GM20431 (cell line): ENCODE data around the gene SNRPA1.

Experiments used
- in situ Hi-C: fragments of 300-500 bp; cut with MseI, MboI; formaldehyde crosslinking; loops from one replicate; pipeline ENCODE4 v1.15.0; 2020; ENCODE audit warnings: low sequenced_read_pairs; ENCODE audit not compliant: unreplicated experiment

SNRPA1 gene

GRCh38 chr15:101248274-101248673 lies 46.8 kb downstream of the SNRPA1 start:
- in situ Hi-C loops: no loop called here

- in situ Hi-C loops: no loop called here
These were observed 48.0 kb downstream of the SNRPA1 start for GRCh38 chr15:101246824-101247745.

- in situ Hi-C loops: no loop called here
These were observed 48.7 kb downstream of the SNRPA1 start for GRCh38 chr15:101246391-101246790.

GRCh38 chr15:101244889-101245668 lies 50.0 kb downstream of the SNRPA1 start:
- in situ Hi-C loops: no loop called here

GRCh38 chr15:101244036-101244781 lies 50.8 kb downstream of the SNRPA1 start:
- in situ Hi-C loops: no loop called here

GRCh38 chr15:101243420-101243819 lies 51.6 kb downstream of the SNRPA1 start:
- in situ Hi-C loops: no loop called here

GRCh38 chr15:101242999-101243336 lies 52.1 kb downstream of the SNRPA1 start:
- in situ Hi-C loops: no loop called here

- in situ Hi-C loops: no loop called here
These were observed 52.7 kb downstream of the SNRPA1 start for GRCh38 chr15:101242160-101242998.

- in situ Hi-C loops: no loop called here
These were observed 54.7 kb downstream of the SNRPA1 start for GRCh38 chr15:101240358-101240757.

- in situ Hi-C loops: no loop called here
These were observed 55.3 kb downstream of the SNRPA1 start for GRCh38 chr15:101239724-101240136.

- in situ Hi-C loops: no loop called here
These were observed 57.8 kb downstream of the SNRPA1 start for GRCh38 chr15:101237251-101237650.

- in situ Hi-C loops: no loop called here
These were observed 61.3 kb downstream of the SNRPA1 start for GRCh38 chr15:101233651-101234280.

- in situ Hi-C loops: no loop called here
These were observed 62.4 kb downstream of the SNRPA1 start for GRCh38 chr15:101232677-101233076.
